ENCODE measurements around the gene PHF2.

The PHF2 gene

DNA sequence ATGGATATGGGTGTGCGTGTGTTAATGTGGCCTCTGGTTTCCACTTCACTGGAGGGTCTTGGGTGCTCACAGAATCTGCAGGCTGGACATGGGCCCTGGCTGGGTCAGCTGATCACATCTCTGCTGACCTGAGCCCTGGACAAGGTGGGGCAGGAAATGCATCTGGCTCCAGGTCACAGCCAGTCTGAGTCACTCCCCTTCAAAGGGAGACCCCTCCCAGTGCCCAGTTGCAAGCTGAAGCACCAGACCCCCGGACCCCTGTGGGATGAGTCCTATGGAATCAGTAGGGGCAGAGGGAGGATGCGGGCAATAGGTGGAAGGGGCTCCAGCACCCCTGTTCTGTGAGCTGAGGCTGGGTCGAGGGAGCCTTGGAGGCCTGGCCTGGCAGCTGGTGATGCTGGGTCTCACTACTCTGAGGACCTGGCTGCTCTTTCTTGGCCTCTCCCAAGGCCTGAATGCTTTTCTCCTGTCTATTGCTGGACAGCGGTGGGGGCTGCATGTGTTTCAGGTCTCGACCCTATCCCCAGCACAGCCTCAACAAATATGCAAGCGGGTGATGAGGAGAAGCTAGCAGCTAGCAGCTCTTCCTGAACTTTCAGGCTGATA, 54.5 kb downstream of the PHF2 start:
- no peak overlapping the region for H3K9ac ChIP-seq (ENCODE audit: low read length)
- H3K4me1 ChIP-seq (ENCODE audit: control insufficient read depth, insufficient read depth, low read length), result no peaks in the 10 kb centered on the region
- no peaks in the 10 kb centered on the region for H3K27me3 ChIP-seq (ENCODE audit: control insufficient read depth, insufficient read depth, low read length)
- peaks cover 7% of the 10 kb centered on the region for H3K36me3 ChIP-seq (ENCODE audit: control insufficient read depth, insufficient read depth, low read length)
- H3K9me3 ChIP-seq (ENCODE audit: control insufficient read depth, low read length), result no peaks in the 10 kb centered on the region
- no peak overlapping the region for H3K4me3 ChIP-seq (ENCODE audit: low read length)

DNA sequence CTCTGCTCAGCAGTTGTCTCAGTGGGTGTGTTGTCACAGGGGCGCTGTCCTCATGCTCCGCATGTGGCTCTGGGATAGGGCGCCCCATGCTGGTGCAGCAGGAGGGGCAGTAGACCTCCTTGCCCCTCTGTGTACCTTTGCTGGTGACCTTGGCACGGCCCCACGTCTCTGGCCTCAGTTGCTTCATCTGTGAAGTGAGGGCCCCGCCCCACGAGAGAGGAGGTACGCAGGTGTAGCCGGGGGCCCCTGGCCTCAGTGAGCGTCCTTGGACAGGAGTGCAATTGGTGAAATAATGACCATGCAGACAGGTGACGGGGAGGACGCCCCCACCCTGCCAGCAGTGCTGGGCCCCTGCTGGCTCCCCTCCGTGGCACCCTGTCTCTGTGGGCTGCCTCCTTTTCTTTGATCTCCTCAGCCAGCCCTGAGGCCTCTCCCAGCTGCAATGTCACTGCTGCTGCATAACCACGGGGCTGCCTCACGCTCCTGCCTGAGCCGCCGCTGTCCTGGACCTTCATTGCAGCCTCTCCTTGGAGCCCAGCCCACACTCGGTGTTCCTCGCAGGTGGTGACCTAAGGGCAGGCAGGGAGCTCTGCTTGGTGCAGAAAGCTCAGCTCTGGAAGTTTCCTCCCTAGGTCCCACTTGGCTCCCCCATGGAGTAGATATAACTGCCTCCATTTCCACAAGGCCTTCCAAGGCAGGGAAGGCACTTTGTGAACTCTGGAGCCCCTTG, 57.3 kb downstream of the PHF2 start:
- Histone ChIP-seq H3K36me3 (ENCODE audit: control insufficient read depth, insufficient read depth, low read length) (peaks cover 7% of the 10 kb centered on the region), H3K9me3 (ENCODE audit: control insufficient read depth, low read length) (no peaks in the 10 kb centered on the region), H3K9ac (ENCODE audit: low read length) (no peak overlapping the region), H3K27me3 (ENCODE audit: control insufficient read depth, insufficient read depth, low read length) (no peaks in the 10 kb centered on the region), H3K4me3 (ENCODE audit: low read length) (no peak overlapping the region), H3K4me1 (ENCODE audit: control insufficient read depth, insufficient read depth, low read length) (no peaks in the 10 kb centered on the region)

DNA sequence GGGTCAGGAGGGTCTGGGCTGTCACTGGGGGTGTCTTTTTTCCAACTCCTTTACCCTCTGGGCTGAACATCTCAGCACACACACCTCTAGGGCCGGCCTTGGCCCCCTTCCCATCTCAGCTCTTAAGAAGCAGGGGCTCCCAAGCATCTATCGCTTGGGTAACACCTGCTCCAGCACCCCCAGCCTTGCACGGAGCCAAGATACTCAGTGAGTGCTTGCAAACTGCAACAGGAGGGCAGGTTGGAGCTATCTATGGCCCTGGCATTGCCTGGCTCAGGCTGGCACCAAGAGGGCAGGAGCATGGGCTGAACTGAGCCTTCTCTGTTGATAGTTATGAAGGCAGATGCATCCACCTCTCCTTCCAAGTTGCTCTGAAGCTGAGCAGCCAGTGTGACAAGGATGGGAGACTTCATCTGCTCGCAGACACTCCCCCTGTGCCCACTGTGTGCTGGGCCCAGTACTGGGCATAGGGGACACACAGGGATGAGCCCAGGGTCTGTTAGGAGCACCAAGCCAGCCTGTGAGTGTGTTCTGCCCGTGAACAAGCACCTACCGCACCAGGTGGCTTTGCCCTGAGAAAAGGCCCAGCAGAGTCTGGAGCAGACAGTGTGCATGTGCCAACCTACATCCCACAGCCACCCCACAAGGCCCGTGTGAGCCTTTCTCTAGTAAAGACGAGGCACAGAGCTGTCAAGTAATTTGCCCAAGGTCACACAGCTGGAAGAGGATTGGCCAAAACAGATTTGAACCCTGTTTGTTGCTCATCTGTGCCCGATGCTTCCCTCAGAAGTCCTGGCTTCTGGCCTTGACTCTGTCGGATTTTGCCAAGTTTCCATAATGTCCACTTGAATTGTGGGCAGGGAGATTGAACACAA, 58.2 kb downstream of the PHF2 start:
- H3K27me3 ChIP-seq (ENCODE audit: control insufficient read depth, insufficient read depth, low read length), result no peaks in the 10 kb centered on the region
- H3K4me1 ChIP-seq (ENCODE audit: control insufficient read depth, insufficient read depth, low read length), result no peaks in the 10 kb centered on the region
- H3K36me3 ChIP-seq (ENCODE audit: control insufficient read depth, insufficient read depth, low read length), result peaks cover 7% of the 10 kb centered on the region
- no peaks in the 10 kb centered on the region for H3K9me3 ChIP-seq (ENCODE audit: control insufficient read depth, low read length)
- H3K9ac ChIP-seq (ENCODE audit: low read length), result no peak overlapping the region
- H3K4me3 ChIP-seq (ENCODE audit: low read length), result no peak overlapping the region

DNA sequence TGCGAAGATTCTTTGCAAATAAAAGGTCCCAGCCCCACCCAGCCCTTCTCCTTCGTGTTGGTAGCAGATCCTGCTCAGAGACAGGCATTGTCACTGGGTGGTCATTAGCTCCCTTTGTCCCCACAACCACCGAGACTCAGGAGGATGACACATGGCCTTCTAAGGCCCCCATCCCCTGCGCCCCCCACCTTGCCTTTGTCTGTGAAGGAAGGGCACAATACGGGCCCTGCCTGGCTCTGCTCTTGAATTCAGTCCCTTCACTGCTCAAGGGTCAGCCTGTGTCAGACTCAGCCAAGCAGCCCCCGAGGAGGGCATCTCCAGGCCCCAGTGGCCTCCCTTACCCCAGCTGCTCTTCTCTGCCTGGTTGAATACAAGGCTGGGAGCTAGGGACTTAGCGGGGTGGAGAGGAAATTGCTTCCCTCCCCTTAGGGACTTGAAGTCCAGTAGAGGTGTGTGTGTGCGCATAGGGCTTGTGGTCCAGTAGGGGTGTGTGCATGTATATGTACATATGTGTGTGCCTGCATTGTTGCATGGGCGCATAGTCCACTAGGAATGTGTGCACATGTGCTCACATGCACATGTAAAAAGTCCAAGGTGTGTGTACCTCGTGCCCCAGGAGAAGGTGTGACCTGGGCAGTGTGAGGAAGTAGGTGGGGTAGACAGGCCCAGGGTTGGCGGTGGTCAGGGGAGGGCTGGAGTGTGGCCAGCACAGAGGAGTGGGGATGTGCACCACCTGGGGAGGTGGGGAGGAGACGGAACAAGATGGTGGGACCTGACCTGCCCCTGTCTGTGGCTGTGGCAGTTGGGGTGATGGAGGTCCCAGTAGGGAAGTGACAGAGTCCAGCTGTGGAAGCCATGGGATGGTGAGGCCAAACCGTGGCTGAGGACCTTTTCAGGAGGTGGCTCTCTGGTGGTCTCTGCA, 59.1 kb downstream of the PHF2 start:
- Histone ChIP-seq H3K4me3 (ENCODE audit: low read length) (no peak overlapping the region), H3K4me1 (ENCODE audit: control insufficient read depth, insufficient read depth, low read length) (no peaks in the 10 kb centered on the region), H3K9ac (ENCODE audit: low read length) (no peak overlapping the region), H3K27me3 (ENCODE audit: control insufficient read depth, insufficient read depth, low read length) (no peaks in the 10 kb centered on the region), H3K9me3 (ENCODE audit: control insufficient read depth, low read length) (no peaks in the 10 kb centered on the region), H3K36me3 (ENCODE audit: control insufficient read depth, insufficient read depth, low read length) (peaks cover 7% of the 10 kb centered on the region)

DNA sequence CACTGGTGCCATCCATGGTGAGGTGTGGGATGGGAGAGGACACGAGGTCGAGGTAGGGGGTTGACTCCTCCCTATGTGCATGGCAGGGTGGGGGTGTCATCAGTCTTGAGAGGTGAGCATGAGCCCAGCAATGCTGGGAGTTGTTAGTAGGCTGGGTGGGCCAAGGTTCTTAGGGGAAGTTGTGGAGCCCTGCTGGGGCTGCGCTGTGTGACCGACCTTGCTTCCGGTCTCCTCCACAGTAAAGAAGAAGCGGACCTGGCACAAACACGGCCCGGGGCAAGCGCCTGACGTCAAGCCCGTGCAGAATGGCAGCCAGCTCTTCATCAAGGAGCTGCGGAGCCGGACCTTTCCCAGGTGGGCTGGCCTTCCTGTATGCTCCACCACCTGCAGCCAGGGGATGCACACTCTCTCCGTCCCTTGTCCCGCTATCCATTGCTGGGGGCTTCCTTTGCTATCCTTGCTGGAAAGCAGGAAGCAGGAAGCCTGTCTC, 59.8 kb downstream of the PHF2 start:
- H3K4me3 ChIP-seq (ENCODE audit: low read length), result no peak overlapping the region
- H3K27me3 ChIP-seq (ENCODE audit: control insufficient read depth, insufficient read depth, low read length), result no peaks in the 10 kb centered on the region
- no peaks in the 10 kb centered on the region for H3K4me1 ChIP-seq (ENCODE audit: control insufficient read depth, insufficient read depth, low read length)
- H3K9me3 ChIP-seq (ENCODE audit: control insufficient read depth, low read length), result no peaks in the 10 kb centered on the region
- peaks cover 7% of the 10 kb centered on the region for H3K36me3 ChIP-seq (ENCODE audit: control insufficient read depth, insufficient read depth, low read length)
- H3K9ac ChIP-seq (ENCODE audit: low read length), result no peak overlapping the region

DNA sequence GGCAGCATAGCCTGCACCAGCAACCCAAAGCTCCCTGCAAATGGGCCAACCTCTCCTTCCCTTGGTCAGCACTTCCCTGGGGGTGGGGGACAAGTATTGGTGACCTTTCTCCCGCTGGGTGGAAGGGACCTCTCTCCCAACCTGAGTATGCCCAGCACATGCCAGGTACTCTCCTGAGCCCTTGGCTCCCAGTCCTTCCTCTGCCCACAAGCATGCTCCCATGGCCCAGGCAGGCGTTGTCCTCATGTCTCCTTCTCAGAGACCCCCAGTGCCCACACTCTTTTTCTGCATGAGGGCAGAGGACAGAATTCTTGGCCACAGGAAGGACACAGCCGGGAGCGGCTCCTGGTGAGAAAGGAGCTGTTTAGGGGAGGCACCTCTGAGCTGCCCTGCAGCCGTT, 60.3 kb downstream of the PHF2 start:
- Histone ChIP-seq H3K27me3 (ENCODE audit: control insufficient read depth, insufficient read depth, low read length) (no peaks in the 10 kb centered on the region), H3K9ac (ENCODE audit: low read length) (no peak overlapping the region), H3K4me1 (ENCODE audit: control insufficient read depth, insufficient read depth, low read length) (no peaks in the 10 kb centered on the region), H3K36me3 (ENCODE audit: control insufficient read depth, insufficient read depth, low read length) (peaks cover 7% of the 10 kb centered on the region), H3K9me3 (ENCODE audit: control insufficient read depth, low read length) (no peaks in the 10 kb centered on the region), H3K4me3 (ENCODE audit: low read length) (no peak overlapping the region)

DNA sequence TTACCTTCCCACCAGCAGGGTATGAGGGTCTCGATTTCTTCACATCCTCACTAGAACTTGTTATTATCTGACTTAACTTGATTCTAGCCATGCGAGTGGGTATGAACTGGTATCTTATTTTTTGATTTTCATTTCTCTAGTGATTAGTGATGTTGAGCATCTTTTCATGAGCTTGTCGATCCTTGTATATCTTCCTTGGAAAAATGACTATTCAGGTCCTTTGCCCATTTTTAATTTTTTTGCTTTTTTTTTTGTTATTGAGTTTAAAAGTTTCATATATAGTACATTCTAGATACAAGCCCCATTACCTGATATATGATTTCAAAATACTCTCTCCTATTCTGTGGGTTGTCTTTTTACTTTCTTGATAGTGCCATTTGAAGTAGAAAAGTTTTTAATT, 61.5 kb downstream of the PHF2 start:
- H3K27me3 ChIP-seq (ENCODE audit: control insufficient read depth, insufficient read depth, low read length), result no peaks in the 10 kb centered on the region
- H3K4me3 ChIP-seq (ENCODE audit: low read length), result no peak overlapping the region
- no peak overlapping the region for H3K9ac ChIP-seq (ENCODE audit: low read length)
- H3K36me3 ChIP-seq (ENCODE audit: control insufficient read depth, insufficient read depth, low read length), result peaks cover 7% of the 10 kb centered on the region
- no peaks in the 10 kb centered on the region for H3K9me3 ChIP-seq (ENCODE audit: control insufficient read depth, low read length)
- H3K4me1 ChIP-seq (ENCODE audit: control insufficient read depth, insufficient read depth, low read length), result no peaks in the 10 kb centered on the region

DNA sequence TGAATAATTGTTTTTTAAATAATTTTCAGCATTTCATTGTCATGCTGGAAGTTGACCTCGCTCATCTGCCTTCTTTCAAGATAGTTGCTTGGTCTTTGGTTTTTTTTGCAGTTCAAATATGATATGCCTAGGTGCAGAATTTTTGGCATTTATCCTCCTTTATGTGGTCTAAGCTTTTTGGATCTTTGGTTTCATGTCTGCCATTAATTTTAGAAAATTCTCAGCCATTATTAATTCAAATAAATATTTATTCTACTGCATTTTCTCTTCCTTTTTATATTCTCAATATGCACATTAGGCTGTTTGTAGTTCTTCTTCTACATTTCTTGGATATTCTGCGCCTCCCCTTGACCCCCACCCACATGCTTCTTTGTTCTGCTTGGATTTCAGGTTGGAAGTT, 63.6 kb downstream of the PHF2 start:
- Histone ChIP-seq H3K4me1 (ENCODE audit: control insufficient read depth, insufficient read depth, low read length) (no peaks in the 10 kb centered on the region), H3K27me3 (ENCODE audit: control insufficient read depth, insufficient read depth, low read length) (no peaks in the 10 kb centered on the region), H3K4me3 (ENCODE audit: low read length) (no peak overlapping the region), H3K9me3 (ENCODE audit: control insufficient read depth, low read length) (no peaks in the 10 kb centered on the region), H3K9ac (ENCODE audit: low read length) (no peak overlapping the region), H3K36me3 (ENCODE audit: control insufficient read depth, insufficient read depth, low read length) (no peaks in the 10 kb centered on the region)

DNA sequence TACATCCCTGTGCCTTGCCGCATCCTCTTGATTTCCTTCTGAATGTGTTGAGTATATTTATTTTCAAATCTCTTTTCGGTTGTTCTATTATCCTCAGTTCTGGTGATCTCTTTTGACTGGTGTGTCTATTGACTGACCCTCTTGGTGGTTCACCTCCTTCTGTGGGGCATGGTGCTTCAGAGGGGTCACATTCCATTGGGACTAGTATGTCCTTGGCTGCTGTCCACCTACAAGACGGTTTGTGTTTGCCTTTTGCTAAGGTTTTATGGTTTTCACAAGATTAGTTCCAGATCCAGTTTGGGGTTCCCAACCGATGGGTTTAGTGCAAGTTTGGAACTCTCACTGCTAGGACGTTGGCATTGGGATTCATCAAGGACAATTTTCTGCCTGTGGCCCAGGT, 66.6 kb downstream of the PHF2 start:
- Histone ChIP-seq H3K9me3 (ENCODE audit: control insufficient read depth, low read length) (no peaks in the 10 kb centered on the region), H3K4me1 (ENCODE audit: control insufficient read depth, insufficient read depth, low read length) (no peaks in the 10 kb centered on the region), H3K27me3 (ENCODE audit: control insufficient read depth, insufficient read depth, low read length) (no peaks in the 10 kb centered on the region), H3K9ac (ENCODE audit: low read length) (no peak overlapping the region), H3K36me3 (ENCODE audit: control insufficient read depth, insufficient read depth, low read length) (peaks cover 7% of the 10 kb centered on the region), H3K4me3 (ENCODE audit: low read length) (no peak overlapping the region)

DNA sequence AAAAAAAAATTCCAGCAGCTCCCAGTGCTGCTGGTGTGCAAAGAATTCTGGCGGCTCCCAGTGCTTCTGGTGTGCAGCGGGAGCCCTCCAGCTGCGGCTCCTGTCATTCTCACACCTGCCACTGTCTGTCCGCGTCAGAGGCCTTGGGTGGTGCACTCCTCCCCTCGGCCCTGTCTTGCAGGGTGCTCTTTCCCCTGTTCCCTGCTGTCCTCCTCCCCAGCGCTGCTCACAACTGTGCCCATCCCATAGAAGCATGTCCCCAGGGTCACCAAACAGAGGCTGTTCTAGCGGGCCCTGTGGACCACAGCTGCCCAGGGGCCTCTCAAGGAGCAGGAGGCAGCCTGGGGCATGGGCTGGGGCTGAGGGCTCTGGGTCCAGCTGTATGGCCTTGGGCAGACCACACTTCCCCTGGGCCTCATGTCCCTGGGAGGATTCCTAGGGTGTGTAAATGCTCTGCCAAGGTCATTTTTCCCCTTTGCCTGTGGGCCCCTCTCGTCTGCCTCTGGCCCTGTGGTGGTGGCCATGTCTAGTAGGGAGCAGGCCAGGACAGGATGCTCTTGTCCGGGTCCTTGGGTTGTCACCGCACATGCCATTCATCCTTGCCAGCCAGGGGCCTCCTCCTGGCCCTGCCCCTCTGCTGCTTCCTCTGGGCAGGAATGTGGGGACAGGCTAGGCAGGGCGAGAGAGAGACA, 68.2 kb downstream of the PHF2 start:
- Histone ChIP-seq H3K4me1 (ENCODE audit: control insufficient read depth, insufficient read depth, low read length) (no peaks in the 10 kb centered on the region), H3K9ac (ENCODE audit: low read length) (no peak overlapping the region), H3K36me3 (ENCODE audit: control insufficient read depth, insufficient read depth, low read length) (peaks cover 7% of the 10 kb centered on the region), H3K27me3 (ENCODE audit: control insufficient read depth, insufficient read depth, low read length) (no peaks in the 10 kb centered on the region), H3K4me3 (ENCODE audit: low read length) (no peak overlapping the region), H3K9me3 (ENCODE audit: control insufficient read depth, low read length) (no peaks in the 10 kb centered on the region)
